Stimulated activated CD4-positive, alpha-beta T cell treated with anti-CD3 and anti-CD28 coated beads, Interleukin-2, amount 100 ng/mL, for 4 hours (primary cell): ENCODE results near the gene FOXI1.

Experiments used
- DNase-seq: peaks from one replicate; pipeline ENCODE4 v3.0.0-alpha.2; 2020; ENCODE audit warnings: low read depth

The FOXI1 gene

GRCh38 chr5:170105642-170106611, at the start of gene FOXI1:
FOXI1 (plus strand) TSS chr5:170105897; CDS start chr5:170105958, 61 bp downstream.
- DNase-seq, result no peak

- no peak for DNase-seq
Observed at GRCh38 chr5:170056561-170057267, 49.0 kb upstream of the FOXI1 start.

GRCh38 chr5:170057311-170057710, 48.4 kb upstream of the FOXI1 start:
- no peak for DNase-seq

GRCh38 chr5:170059221-170059620, 46.5 kb upstream of the FOXI1 start:
- DNase-seq, result no peak

- DNase-seq, result no peak
Observed at GRCh38 chr5:170067152-170067551, 38.5 kb upstream of the FOXI1 start.

GRCh38 chr5:170067574-170068170, 38.0 kb upstream of the FOXI1 start:
- DNase-seq, result no peak

GRCh38 chr5:170069512-170069911, 36.2 kb upstream of the FOXI1 start:
- DNase-seq, result no peak

- DNase-seq, result peak; percentile 1
Observed at GRCh38 chr5:170070556-170071412, 34.9 kb upstream of the FOXI1 start.

GRCh38 chr5:170071748-170072147, 33.9 kb upstream of the FOXI1 start:
- DNase-seq, result no peak

GRCh38 chr5:170075696-170076095, 30.0 kb upstream of the FOXI1 start:
- DNase-seq, result no peak

GRCh38 chr5:170076211-170076610, 29.5 kb upstream of the FOXI1 start:
- DNase-seq, result no peak

- DNase-seq, result no peak
Observed at GRCh38 chr5:170076739-170077138, 29.0 kb upstream of the FOXI1 start.

- DNase-seq, result no peak
Observed at GRCh38 chr5:170077526-170077925, 28.2 kb upstream of the FOXI1 start.

GRCh38 chr5:170078458-170078857, 27.2 kb upstream of the FOXI1 start:
- DNase-seq, result no peak

- no peak for DNase-seq
Observed at GRCh38 chr5:170078931-170079330, 26.8 kb upstream of the FOXI1 start.

GRCh38 chr5:170080217-170080616, 25.5 kb upstream of the FOXI1 start:
- DNase-seq, result no peak

- DNase-seq, result no peak
Observed at GRCh38 chr5:170080786-170081445, 24.8 kb upstream of the FOXI1 start.

- no peak for DNase-seq
Observed at GRCh38 chr5:170081616-170082015, 24.1 kb upstream of the FOXI1 start.

- DNase-seq, result no peak
Observed at GRCh38 chr5:170082701-170083100, 23.0 kb upstream of the FOXI1 start.

- no peak for DNase-seq
Observed at GRCh38 chr5:170087168-170087817, 18.4 kb upstream of the FOXI1 start.
